Activated CD8-positive, alpha-beta T cell treated with anti-CD3 and anti-CD28 coated beads for 36 hours (primary cell): ENCODE measurements around the gene SETD2. TPM values are rescaled to one million over a fixed set of nuclear protein-coding genes. Genes with fewer than 3 reads are reported as not detected.
A peak's percentile ranks its signal among the peaks of the same experiment; 100 is the strongest.
"Not testable (repeated sequence)": the region's sequence is repeated elsewhere in the genome, so short reads cannot be mapped to it uniquely, and the experiment has no call there.

Experiments
- ATAC-seq: fragments of 200-7000 bp; cut with Tn5 transposase; one replicate; pipeline ENCODE4 v1.10.0; 2021; ENCODE audit warnings: mild to moderate bottlenecking, moderate library complexity
- CTCF ChIA-PET: fragments of 350-600 bp; sonication (Branson Sonifier 250); formaldehyde crosslinking; loops from one replicate; lab custom pipeline; 2021; ENCODE audit warnings: antibody characterized with exemption; lab: Charles Lee
- POLR2A ChIA-PET: fragments of 350-600 bp; sonication (Branson Sonifier 250); formaldehyde crosslinking; loops from one replicate; lab custom pipeline; 2021; ENCODE audit warnings: antibody characterized with exemption; lab: Charles Lee
- DNase-seq: peaks from one replicate; pipeline ENCODE4 v3.0.0-alpha.2; 2020
- H3K27ac Mint-ChIP-seq: one replicate; pipeline ENCODE4 v1.8.0; 2021; ENCODE audit warnings: mild to moderate bottlenecking, mixed read lengths
- H3K27me3 Mint-ChIP-seq: one replicate; pipeline ENCODE4 v1.8.0; 2021; ENCODE audit warnings: mixed read lengths
- H3K36me3 Mint-ChIP-seq: one replicate; pipeline ENCODE4 v1.8.0; 2021; ENCODE audit warnings: low read depth, mixed read lengths
- H3K4me1 Mint-ChIP-seq: one replicate; pipeline ENCODE4 v1.8.0; 2021; ENCODE audit warnings: low read depth, mixed read lengths
- H3K4me3 Mint-ChIP-seq: one replicate; pipeline ENCODE4 v1.8.0; 2021; ENCODE audit warnings: mild to moderate bottlenecking, moderate library complexity, mixed read lengths
- H3K9me3 Mint-ChIP-seq: one replicate; pipeline ENCODE4 v1.8.0; 2021; ENCODE audit warnings: mixed read lengths
- intact Hi-C: fragments of 100-400 bp; cut with micrococcal nuclease; formaldehyde crosslinking; loops from one replicate; pipeline ENCODE4 v1.10.0; 2022
- total RNA-seq, 2 experiments: library from RNA; stranded (reverse); gene quantifications; one replicate each; pipeline ENCODE4 v1.2.3, GENCODE V29; 2021
- TF ChIP-seq, protein P1 (sequence below): fragments of 200-600 bp; IDR thresholded peaks from one replicate; pipeline ENCODE4 v1.8.0; 2022; ENCODE audit warnings: antibody characterized with exemption, mild to moderate bottlenecking

The SETD2 gene
- 10 to 100 TPM; 34.7 to 36.1 TPM for total RNA-seq

GRCh38 chr3:47164007-47164881, at the start of gene SETD2:
Gene SETD2 (minus strand): TSS chr3:47164113. CDS start chr3:47163924, 189 bp downstream.
- intact Hi-C loops = no loop called here
- Mint-ChIP-seq H3K36me3 (peaks cover 15% of the 10 kb centered on the region), H3K27ac (peak within 1 kb of the TSS; percentile 97), H3K27me3 (no peaks in the 10 kb centered on the region), H3K4me1 (peaks cover 38% of the 10 kb centered on the region), H3K4me3 (peak within 1 kb of the TSS; percentile 90), H3K9me3 (no peaks in the 10 kb centered on the region)
- DNase-seq = peak; percentile 92
- POLR2A ChIA-PET = interaction anchor here (0.6 to 3.3 kb wide), 22 partner anchors 9 to 617 kb away, joined by 3 to 16 read pairs (median 4); partner anchors contain the start of genes KIF9, KLHL18 and PTPN23
- TF ChIP-seq, protein P1, sequence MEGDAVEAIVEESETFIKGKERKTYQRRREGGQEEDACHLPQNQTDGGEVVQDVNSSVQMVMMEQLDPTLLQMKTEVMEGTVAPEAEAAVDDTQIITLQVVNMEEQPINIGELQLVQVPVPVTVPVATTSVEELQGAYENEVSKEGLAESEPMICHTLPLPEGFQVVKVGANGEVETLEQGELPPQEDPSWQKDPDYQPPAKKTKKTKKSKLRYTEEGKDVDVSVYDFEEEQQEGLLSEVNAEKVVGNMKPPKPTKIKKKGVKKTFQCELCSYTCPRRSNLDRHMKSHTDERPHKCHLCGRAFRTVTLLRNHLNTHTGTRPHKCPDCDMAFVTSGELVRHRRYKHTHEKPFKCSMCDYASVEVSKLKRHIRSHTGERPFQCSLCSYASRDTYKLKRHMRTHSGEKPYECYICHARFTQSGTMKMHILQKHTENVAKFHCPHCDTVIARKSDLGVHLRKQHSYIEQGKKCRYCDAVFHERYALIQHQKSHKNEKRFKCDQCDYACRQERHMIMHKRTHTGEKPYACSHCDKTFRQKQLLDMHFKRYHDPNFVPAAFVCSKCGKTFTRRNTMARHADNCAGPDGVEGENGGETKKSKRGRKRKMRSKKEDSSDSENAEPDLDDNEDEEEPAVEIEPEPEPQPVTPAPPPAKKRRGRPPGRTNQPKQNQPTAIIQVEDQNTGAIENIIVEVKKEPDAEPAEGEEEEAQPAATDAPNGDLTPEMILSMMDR = peak; percentile 51
- CTCF ChIA-PET = interaction anchor here (0.7 to 1.7 kb wide), 15 partner anchors 12 to 160 kb away, joined by 3 to 10 read pairs (median 3); no protein-coding TSS in a partner anchor
- peak; percentile 88 for ATAC-seq

DNA sequence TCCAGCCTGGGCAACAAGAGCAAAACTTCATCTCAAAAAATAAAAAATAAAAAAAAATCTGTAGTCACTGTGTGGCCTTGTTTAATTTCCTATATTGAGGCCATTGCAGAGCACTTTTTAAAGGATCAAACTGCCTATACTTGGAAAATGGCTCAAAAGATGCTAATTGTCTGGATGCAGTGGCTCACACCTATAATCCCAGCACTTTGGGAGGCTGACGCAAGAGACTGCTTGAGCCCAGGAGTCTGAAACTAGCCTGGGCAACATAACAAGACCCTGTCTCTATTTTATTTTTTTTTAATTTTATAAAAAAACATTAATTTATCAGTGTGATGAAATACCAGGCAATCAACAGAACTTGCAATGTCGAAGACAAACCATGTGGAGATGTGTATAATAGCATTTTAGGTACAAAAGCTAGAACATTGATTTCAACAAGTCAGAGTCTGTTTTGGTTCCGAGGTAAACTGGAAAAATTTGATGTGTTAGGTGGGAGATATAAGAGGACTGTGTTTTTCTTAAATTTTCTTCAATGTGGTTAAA, 47.0 kb upstream of the SETD2 start:
- Mint-ChIP-seq H3K4me1 (no peaks in the 10 kb centered on the region), H3K36me3 (no peaks in the 10 kb centered on the region), H3K27ac (no peak overlapping the region), H3K9me3 (no peaks in the 10 kb centered on the region), H3K27me3 (no peaks in the 10 kb centered on the region), H3K4me3 (no peak overlapping the region)
- CTCF ChIA-PET = interaction anchor here (0.7 to 1.1 kb wide), 3 partner anchors 10 to 297 kb away, joined by 3 read pairs; no protein-coding TSS in a partner anchor
- POLR2A ChIA-PET = no interaction called here
- DNase-seq = no peak
- TF ChIP-seq, protein P1 = no peak
- no peak for ATAC-seq
- intact Hi-C loops = no loop called here

GRCh38 chr3:47206022-47206421, 42.1 kb upstream of the SETD2 start:
- POLR2A ChIA-PET, H3K27ac Mint-ChIP-seq, H3K4me1 Mint-ChIP-seq, H3K36me3 Mint-ChIP-seq, CTCF ChIA-PET, H3K27me3 Mint-ChIP-seq, H3K9me3 Mint-ChIP-seq, DNase-seq, ATAC-seq, H3K4me3 Mint-ChIP-seq, intact Hi-C loops: not testable (repeated sequence)

- intact Hi-C loops = no loop called here
- H3K27me3 Mint-ChIP-seq = no peaks in the 10 kb centered on the region
- H3K36me3 Mint-ChIP-seq = no peaks in the 10 kb centered on the region
- H3K9me3 Mint-ChIP-seq = no peaks in the 10 kb centered on the region
- TF ChIP-seq, protein P1 = no peak
- CTCF ChIA-PET = interaction anchor here (1.5 kb wide), 1 partner anchor 9 kb away, joined by 3 read pairs; no protein-coding TSS in a partner anchor
- POLR2A ChIA-PET = no interaction called here
- no peak for ATAC-seq
- H3K4me3 Mint-ChIP-seq = no peak overlapping the region
- DNase-seq = no peak
- no peak overlapping the region for H3K27ac Mint-ChIP-seq
- no peaks in the 10 kb centered on the region for H3K4me1 Mint-ChIP-seq
Observed at GRCh38 chr3:47204875-47205274, 41.0 kb upstream of the SETD2 start.

DNA sequence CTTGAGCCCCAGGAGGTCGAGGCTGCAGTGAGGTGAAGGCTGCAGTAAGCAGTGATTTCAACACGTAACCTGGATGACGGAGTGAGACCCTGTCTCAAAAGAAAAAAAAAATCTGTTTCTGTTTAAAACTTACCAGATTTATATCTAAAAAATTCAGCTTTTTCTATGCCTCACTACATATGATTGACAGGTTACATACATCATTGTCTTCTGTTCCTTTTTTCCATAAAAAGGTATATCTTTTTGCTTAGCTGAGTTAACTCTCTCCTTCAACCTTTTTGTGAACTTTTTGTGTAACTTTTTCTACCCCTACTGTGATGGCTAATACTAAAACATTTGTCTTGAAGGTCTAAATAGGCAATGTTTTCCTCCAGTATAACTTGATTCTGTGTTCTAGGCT, 38.6 kb upstream of the SETD2 start:
- POLR2A ChIA-PET = interaction anchor here (0.7 kb wide), 1 partner anchor 93 kb away, joined by 3 read pairs; no protein-coding TSS in a partner anchor
- no peak for ATAC-seq
- DNase-seq = no peak
- intact Hi-C loops = no loop called here
- Mint-ChIP-seq H3K27ac (no peak overlapping the region), H3K4me1 (no peaks in the 10 kb centered on the region), H3K4me3 (no peak overlapping the region), H3K27me3 (no peaks in the 10 kb centered on the region), H3K9me3 (no peaks in the 10 kb centered on the region), H3K36me3 (no peaks in the 10 kb centered on the region)
- CTCF ChIA-PET = no interaction called here
- TF ChIP-seq, protein P1 = no peak
